GM19035 (cell line): ENCODE measurements around the gene ABHD6.
"Not testable (repeated sequence)": the region's sequence is repeated elsewhere in the genome, so short reads cannot be mapped to it uniquely, and the experiment has no call there.

Experiments used
- ATAC-seq: cut with Tn5 transposase; IDR thresholded peaks from one replicate; pipeline ENCODE4 v1.9.1; 2021; ENCODE audit not compliant: unreplicated experiment

Gene ABHD6

DNA sequence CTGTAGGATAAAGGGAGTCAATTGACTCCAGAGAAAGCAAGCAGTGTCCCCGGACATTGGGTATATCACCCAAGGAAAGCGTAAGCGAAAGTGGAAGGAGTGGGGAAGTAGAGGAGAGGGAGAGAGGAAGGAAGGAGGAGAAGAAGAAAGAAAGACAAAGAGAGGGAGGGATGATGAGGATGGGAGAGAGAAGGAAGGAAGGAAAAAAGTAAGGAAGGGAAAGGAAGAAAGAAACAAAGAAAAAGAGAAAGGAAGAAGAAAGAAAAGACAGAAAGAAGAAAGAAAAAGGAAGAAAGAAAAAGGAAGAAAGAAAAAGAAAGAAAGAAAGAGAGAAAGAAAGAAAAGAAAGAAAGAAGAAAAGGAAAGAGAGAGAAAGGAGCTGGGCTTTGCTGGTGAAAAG lies 27.7 kb upstream of the ABHD6 start:
- ATAC-seq = no peak

DNA sequence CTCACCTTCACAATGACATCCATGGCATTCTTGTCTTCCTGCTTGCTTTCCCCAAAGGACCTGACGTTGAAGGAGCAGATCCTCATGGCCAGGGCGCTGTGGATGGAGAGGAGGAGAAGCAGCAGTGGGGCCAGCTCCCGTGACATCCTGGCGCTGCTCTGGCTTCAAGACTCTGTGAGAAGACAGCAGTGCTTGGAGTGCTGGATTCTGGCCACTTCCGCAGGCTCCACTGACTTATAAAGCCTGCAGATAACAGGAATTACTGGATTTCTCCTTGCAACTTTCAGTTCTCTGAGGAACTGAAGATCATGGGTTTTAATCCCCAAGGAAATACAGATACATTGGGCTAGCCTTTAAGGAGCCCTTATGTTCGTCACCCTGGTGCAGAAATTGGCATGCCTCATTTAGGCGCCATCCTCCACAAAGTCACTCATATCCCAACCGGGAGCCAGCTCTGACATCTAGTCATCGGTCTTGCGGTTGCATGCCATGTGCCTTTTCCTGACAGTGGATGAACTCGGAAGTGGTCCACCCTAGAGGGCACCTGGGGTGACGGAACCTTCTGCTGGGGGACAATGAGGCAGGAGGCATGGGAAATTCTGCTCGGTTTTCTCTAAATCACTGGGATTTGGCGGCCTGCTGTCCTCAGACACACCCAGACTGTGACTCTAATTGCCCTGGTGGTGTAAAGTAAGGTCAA lies 26.7 kb upstream of the ABHD6 start, which contains the start of gene DNASE1L3:
Gene DNASE1L3, minus strand, starts transcription at position 212 of the 700 bp plus-strand sequence. Its CDS starts 66 bp downstream, at position 146.
- no peak for ATAC-seq

DNA sequence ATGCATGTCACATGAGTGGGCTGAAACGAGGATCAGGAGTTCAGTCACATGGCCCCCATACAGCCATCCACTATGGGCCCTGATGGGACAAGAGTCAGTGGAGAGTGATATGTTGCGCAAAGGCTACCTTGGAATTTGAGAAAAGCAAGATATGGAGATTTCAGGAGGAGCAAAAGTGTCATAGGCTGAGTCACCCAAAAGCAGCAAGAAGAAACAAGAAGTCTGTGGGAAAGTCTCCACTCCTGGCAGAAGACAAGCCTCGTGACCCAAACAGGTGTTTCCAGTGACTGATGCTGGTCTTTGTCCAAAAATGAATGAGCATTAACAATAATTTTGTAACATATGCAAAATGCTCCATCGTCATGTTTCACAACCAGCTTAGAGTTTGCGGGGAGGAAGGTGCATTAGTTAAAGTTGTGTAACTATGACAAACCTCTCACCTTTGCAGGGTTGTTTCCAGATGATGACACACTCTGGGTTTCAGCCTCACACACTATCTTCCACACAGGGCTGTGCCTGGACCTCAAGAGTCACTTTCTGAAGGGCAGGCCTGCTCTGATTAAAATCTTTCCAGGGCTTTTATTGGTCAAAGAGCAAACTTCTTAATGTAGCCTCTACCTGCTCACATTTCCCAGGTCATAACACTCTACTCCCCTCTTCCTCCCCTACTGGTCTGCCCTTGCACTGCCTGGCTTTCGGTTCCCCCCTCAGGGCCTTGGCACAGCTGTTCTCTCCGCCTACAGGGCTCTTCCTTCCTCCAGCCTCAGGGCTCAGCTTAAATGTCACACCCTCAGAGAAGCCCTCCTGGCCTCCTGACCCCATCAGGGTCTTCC lies 22.9 kb upstream of the ABHD6 start:
- peak; percentile 75 for ATAC-seq

DNA sequence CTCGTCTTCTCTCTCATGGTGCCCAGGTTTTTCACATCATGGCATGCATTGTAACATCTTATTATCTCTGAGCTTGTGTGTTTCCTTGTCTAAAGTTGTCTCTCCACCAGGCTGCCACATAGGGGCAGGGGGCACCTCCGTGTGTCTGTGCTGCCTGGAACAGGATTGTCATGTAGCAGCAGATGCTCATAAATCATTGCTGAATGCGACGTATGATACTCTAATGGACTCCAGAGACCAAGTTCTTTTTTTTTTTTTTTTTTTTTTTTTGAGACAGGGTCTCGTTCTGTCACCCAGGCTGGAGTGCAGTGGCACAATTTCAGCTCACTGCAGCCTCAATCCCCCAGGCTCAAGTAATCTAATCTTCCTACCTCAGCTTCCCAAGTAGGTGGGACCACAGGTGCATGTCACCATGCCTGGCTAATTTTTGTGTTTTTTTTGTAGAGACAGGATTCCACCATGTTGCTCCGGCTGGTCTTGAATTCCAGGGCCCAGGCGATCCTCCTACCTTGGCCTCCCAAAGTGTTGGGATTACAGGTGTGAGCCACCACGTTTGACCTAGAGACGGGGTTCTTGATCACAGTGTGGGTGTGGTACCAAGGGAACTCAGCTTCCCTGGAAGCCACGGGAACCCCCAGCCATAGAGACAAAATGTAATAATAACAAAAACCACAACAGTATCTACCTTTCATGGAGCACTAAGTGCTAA lies 22.1 kb upstream of the ABHD6 start:
- ATAC-seq = peak; percentile 2

DNA sequence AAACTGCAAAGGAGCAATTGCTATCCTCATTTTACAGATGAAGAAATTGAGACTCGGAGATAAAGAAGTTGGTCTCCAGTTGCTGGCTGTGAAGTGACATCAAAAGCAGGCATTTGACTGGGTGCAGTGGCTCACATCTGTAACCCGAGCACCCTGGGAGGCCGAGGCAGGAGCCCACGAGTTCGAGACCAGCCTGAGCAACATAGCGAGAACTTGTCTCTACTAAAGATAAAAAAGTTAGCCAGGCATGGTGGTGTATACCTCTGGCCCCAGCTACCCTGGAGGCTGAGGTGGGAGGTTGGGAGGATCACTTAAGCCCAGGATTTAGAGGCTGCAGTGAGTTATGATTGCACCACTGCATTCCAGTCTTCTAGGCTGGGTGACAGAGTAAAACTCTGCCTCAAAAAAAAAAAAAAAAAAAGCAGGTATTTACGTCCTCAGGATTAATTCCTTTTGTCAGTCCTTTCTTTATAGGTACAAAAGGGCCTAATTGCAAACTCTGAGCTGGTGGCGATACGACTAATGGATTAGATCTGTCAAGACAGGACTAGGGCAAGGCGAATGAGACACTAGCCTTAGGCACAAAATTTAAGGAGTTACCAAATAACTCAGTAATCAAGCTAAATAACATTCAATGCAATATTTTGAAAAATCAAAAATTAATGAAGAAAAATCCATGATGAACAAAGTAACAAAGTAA lies 20.9 kb upstream of the ABHD6 start:
- no peak for ATAC-seq

DNA sequence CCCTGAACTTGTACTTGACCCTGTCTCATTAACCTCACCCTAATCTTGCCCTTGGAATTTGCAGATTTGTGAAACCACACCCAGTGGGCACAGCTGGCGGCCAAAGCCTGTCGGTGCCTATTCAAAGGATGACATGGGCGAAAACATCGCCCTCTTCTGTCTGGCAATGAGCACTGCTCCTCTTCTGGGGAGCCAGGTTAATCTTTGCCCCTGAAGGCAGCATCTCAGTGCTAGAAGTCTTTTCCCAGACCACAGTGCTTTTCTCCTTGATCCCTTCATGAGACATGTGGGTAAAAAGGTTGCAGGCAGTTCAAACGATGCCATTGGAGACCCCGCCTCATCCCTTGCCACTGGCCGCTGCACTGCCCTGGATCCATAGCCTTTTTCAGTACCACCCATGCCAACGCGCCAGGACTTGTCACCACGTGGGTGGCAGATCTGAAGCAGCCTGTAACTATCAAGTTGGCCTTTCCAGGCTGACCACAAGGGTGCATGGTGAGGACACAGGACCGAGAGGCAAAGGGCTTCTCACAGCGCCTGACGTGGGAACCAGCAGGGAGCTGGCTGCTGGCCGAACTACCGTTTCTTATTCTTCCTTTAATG lies 20.3 kb upstream of the ABHD6 start:
- no peak for ATAC-seq

DNA sequence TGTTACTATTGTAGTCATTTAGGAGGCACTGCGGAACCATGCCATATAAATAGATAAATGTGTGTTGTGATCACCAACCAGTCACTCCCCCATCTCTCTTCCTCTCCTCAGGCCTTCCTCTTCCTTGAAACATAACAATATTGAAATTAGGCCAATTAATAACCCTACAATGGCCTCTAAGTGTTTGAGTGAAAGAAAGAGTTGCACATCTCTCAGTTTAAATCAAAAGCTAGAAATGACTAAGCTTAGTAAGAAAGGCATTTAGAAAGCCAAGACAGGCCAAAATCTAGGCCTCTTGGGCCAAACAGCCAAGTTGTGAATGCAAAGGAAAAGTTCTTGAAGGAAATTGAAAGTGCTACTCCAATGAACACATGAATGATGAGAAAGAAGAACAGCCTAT lies 18.7 kb upstream of the ABHD6 start:
- ATAC-seq = no peak

DNA sequence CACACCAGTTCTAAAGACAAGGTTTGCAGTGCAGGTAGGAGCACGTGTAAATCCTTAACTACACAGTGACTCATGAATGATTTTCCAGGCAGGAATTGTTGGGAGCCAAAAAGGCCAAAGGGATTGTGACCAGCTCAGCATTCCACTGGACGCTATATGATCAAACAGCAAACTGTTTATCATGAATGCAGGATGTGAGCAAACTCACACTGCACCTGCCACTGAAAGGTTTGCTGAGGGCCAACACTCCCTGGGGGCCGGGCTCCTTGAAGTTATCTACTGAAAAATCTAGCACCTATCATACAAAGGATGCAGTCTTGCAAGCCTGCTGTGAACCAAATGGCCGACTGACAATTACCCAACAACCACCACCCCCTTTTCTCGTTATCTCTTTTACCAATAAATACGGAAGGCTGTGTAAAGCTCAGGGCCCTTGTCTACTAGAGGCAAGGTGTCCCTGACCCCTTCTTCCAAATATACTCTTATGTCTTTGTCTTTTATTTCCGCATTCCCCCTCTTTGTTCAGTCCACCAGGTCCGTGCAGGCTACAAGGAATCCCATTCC lies 15.3 kb upstream of the ABHD6 start:
- ATAC-seq = no peak

DNA sequence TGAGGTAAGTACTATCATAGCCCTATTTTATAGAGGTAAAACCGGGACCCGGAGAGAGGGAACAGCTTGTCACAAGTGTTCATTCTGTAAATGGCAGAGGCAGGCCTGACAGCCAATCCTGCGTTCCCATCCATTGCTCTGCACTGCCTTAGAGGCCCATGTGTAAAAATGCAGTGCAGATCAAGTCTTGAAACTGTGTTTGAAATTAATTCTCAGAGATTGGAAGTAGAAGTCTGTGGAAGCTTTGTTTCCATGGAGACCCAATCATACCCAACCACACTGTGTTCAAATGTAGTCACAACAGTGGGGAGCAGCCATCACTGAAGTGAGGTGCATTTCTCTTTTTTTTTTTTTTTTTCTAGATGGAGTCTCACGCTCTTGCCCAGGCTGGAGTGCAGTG lies 13.7 kb upstream of the ABHD6 start:
- no peak for ATAC-seq

DNA sequence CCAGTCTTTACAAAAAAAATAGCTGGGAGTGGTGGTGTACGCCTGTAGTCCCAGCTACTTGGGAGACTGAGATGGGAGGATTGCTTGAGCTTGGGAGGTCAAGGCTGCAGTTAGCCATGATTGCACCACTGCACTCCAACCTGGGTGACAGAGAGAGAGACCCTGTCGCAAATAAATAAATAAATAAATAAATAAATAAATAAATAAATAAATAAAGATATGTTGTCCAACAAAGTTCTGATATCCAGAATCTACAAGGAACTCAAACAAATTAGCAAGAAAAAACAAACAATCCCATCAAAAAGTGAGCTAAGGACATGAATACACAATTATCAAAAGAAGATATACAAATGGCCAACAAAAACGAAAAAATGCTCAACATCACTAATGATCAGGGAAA lies 9.7 kb upstream of the ABHD6 start:
- ATAC-seq = not testable (repeated sequence)

DNA sequence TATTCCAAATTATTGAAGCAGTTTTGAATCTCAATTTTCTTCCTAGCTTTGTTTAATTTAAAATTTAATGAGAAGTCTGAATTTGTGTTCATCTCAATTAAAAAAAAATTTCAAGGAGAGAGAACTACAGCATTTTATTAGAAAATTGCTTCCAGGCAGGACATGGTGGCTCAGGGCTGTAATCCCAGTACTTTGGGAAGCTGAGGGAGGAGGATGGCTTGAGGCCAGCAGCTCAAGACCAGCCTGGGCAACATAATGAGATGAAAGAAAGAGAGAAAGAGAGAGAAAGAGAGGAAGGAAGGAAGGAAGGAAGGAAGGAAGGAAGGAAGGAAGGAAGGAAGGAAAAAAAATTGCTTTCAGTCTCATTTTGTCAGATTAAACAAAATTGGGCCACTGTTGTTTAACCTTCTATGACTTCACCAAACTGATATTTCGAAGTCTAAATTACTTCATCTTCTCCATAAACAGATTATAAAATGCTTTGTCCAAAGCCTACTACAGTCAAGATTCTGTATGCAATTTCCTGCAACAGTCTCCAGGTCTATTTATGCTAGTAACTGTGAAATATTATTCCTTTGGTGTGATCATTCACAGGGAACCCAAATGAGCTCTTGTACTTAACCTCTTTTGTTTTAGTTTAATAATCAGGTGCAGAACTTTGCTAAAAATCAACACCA lies 6.6 kb upstream of the ABHD6 start:
- no peak for ATAC-seq

DNA sequence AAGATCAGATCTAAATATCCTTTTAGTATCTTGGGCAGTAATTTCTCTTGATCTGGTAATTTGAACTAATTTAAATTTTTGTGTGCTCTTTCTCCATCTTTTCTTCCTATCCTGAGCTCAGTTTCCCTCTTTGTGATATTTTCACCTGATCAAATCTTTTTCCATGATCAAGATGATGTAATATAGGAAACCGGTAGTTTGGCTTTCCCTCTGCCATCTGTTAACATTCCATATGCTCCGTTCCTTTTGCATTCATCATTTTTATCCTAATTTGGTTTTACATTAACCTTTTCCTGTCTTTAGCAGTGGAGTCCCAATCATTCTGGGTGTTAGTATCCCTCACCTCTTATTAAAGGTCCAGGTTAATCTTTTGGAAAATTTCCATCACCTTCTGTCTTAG lies 5.9 kb upstream of the ABHD6 start:
- no peak for ATAC-seq

DNA sequence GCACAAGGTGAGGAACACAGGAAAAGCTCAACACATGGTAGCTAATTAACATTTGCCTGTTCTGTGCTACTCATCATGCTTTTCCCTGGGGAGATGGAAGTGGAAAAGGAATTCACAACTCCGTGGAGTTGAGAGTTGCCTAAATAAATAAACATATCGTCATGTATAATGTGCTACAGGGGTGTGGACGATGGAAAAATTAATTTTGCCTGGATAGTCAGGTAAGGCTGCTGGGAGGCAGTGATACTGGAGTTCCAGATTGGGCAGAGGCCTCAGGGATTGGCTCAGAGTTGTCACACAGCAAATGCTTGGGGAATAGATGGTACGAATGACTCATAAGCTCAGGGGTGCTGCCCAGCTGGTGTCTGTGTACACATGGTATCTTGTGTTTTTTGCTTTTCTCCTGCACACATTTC lies 3.1 kb upstream of the ABHD6 start:
- no peak for ATAC-seq

DNA sequence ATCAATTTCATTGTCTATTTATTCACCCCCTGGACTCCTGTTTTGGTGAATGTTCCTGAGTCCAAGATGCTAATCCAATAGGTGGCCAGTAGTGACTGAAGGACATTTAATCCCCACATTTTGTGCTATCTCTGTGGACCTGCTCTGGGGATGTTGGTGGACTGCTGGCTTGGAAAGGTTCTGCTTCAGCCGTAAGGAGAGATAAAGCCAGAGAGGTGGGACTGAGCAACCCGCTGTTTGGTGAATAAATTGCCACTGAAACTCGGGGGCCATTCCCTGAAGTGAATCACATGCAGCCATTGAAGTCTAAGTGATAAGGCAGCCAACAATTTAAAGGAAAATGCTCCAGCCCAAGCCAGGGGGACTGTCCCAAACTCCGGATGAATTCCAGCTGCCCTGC lies 1.6 kb upstream of the ABHD6 start:
- no peak for ATAC-seq

DNA sequence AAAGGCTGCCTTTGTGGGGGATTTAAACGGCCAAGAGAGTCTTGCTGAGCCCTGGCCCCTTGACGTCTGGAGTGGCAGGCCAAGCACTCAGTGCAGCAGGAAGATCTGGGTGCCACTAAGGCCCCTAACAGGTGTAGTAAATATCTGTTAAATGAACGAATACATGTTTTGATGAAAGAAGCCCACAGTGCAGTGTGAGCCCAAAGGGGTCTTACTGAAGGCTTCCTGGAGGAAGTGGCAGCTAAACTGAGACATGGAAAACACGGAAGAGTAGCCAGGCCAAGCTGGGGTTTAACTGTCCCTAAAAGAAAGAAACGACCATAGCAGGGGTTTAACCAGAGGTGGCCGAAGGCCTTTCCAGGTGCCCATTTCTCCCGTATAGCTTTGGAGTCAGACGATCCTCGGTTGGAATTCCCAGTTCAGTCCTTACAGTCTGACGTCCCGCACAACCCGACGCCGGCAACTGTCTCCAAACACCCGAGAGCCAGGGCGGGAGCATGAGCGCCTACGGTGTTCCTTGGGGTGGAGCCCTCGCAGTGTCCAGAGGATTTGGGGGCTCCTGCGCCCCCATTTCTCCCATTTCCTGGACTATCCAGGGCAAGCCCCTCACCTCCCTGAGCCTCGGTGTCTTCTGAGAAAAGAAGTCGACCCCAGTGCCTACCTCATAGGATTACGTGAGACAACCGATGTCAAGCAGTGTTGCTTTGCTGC lies 910 bp upstream of the ABHD6 start:
- no peak for ATAC-seq

DNA sequence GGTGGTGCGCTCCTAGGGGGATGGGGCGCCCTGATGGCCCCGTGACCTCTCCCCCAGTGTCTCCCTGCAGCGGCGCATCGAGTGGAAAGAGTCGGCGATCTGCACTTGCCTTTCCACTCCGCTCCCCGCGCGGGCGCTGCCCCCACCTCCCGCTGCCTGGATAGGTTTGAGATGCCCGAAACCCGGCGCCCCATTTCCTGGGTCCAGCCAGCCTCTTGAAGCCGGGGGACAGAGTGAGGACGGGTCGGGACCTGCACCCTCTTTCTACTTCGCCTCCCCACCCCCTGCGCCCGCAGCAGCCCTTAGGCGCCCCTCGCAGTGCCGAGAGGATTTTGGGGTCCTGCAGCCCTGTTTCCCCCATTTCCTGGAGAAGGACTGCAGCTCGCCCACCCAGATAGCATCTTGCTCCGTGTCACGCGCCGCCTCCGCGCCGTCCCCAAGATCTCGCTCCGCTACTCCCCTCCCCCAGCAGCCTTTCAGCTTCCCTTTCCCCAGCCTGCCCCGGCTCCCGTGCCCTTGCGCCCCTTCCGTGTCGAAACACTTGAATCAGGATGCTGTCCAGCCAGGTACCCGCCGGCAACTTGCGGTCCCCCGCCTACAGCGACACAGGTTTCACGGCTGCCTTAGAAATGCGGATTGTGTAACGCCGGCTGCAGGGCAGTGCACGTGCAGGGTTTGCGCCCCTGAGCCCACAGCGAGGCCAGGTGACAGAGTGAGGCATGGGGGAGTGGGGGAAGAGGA lies 519 bp downstream of the ABHD6 start:
- ATAC-seq = peak; percentile 30

DNA sequence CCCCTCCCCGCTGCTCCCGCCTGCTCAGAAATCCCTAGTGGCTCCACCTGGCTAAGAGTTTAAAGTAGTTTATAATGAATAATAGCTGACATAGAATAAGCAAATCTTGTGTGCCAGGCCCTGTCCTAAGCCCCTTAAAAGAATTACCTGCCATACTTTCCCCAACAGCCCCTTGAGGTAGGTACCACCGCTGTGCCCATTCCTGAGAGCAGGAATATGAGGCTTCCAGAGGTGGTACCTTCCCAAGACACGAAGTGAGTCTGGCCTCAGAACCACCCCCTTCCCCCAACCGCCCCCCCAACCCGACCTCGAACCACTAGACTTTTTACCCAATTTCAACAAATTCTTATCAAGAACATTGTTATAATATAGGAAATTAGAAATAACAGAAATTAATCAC lies 1.2 kb downstream of the ABHD6 start:
- ATAC-seq = no peak

DNA sequence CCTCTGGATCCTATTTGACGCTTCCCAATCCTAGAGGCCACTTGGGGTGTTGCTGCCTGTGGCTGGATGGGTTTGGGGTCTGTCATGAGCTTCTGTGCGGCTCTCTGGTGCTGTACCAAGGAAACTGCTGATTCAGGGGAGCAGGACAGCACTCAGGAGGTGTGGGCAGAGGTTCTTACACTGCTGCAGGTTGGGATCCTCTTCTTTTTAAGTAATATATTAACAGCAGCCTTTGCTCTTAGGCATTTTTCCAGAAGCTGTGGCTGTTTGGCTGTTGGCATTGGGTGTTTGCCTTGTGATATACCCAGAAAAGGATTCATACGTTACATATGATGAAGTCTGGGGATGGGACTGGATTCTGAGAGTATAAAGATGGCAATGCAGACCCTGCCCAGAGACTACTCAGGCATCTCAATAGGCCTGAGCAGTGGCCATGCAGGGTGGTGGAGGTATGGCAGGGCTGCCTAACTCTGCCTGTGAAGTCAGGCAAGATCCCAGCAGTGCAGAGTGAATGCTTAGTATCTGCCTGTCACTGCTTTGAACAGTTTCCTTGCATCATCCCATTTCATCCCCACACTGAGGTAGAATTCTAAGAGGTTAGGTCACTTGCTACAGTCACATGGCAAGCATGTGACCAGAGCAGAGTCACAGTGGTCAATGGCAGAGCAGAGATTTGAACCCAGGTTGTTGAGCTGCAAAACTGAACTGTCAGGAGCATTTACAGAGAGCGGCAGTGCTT lies 3.9 kb downstream of the ABHD6 start:
- no peak for ATAC-seq
